MV-4-11 (cell line): Measurements from ENCODE around the gene GFY.

Source experiments
- DNase-seq: peaks from one replicate; lab custom pipeline; 2025; lab: John Stamatoyannopoulos, UW

Gene GFY

DNA sequence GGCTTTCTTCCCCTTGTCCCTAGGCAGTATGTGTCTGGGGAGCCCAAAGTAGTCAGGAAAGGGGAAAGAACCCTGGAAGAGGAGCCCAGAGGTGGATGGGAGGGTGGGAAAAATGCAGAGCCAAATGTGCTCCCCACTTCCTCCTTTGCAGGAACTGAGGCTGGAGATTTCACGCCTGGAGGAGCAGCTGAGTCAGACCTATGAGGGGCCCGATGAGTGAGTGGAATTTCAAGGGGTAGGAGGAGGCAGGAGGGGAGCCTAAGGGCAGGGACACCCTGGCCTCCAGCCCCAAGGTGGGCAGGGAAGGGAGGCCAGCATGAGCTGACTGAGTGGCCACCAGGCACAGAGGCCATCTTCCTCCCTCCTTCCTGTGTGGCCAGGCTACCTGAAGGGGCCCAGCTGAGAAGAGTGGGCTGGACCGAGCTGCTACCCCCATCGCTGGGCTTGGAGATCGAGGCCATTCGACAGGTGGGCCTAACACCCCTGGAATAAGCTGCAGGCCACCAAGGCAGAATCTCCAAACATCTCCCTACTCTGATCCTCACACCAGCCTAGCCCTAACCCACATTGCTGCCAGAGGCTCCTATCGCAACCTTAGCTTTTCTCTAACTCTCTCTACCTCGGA, 16.3 kb upstream of the GFY start:
- DNase-seq: peak; percentile 47

DNA sequence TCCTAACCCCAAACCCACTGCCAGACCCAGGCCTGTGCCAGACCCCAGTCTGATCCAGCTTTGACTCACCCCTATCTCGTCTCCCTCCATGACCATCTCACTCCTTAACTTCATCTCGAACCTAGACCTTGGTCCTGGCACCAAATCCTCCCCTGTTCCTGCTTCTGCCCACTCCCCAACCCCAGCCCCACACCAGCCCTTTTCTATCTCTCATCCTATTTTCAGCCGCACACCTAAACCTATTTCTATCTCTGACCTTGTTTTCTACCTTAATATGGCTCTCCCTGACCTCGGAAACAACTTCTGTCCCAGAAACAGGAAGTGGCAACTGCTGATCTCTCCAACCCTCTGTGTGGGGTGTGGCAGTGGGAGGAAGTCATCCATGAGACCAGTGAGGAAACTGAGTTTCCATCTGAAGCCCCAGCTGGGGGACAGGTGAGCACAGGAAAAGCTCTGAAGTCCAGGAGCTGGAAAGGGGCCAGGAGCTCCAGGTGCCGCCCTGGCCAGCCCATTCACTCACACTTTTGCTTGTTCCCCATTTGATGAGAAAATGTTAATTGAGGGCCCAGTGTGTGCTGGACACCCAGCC, 15.7 kb upstream of the GFY start:
- peak; percentile 85 for DNase-seq

DNA sequence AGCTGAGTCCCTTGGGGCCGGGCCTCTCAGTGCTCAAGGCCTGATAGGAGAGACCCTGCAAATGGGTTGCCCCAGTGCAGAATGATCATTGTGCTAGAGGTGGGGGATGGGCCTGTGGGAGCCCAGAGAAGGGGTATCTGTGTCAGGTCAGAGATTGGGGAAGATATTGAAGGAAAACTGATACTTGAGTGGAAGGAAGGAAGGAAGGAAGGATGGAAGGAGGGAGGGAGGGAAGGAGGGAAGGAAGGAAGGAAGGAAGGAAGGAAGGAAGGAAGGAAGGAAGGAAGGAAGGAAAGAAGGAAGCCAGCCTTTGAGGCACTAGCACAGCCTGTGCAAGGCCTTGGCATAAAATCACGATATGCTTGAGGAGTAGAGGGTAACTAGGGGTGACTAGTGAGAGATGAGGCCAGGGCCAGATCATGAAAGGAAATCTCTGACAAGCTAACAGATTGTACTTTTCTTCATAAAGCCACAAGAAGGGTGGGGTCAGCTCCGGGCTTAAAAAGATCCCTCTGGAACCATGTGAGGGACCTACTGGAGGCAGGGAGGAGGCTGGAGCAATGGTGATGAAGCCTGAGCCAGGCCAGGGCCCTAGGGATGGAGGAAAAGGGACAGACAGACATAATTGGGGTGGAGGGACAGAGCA, 13.4 kb upstream of the GFY start:
- no peak for DNase-seq

DNA sequence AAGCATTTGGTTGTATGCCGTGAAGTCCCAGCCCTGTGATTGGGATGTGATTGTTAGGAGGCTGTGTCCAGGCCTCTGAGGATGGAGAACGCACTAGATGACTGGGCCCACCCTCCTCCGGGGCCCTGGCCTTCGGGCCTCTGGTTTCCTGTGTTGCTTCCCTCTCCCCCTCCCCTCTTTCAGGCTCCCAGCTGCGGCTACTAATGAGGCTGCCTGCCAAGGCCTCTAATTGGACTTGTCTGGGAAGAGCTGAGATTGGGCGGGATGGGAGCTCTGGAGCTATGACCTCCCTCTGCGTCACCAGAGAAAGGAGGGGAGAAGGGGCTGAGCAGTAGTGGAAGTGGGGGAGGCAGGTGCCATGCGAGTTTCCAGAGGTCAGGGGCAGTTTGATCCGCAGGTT, 11.8 kb upstream of the GFY start:
- DNase-seq: no peak

DNA sequence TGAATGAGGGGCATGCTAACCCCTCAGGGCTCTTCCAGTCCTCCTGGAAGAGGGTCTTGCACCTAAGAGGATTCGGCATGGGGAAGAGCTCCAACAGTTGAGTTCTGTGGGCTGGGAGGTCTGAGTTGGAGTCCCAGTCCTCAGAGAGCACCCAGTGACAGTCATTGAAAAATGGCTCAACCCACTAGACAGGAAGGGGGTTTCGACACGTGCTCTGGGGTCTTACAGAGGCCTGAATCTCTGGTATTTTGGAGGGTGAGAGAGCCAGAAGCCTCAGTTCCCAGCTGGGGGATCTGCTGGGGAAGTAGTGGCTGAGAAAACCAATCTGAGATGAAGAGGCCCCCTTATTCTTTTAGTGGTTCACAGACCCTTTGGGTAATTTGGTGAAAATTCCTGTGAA, 10.9 kb upstream of the GFY start:
- no peak for DNase-seq

DNA sequence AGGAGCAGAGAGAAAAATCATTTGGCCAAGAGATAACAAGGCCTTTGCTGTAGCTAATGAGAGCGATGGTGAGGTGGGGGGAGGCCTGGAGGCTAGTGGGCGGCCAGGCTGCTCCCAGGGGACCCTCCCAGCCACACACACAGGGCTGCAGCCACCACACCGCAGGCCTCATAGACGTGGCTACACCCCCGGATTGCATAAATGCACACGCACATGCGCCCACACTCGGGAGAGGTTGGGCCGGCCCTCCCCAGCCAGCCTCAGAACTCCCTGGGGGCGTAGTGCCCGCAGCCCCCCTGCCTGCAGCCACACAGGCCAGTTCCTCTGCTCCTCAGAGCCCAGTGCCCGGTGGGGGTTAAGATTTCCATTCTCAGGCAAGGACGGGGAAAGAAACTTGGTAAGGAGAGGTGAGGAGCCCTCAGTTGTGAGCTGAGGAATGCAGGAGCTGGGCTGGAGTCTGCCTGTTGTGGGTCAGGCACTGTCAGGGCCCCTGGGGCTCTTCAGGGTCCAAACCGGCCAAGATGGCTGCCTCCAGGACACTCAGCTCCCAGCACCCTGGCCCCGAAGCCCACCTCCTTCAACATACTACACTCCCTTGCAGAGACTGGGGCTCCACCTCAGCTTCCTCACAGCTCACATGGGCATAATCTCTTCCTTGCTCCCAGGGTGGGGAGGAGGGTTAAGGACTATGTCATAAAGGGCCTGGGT, 9.9 kb upstream of the GFY start:
- peak; percentile 73 for DNase-seq

DNA sequence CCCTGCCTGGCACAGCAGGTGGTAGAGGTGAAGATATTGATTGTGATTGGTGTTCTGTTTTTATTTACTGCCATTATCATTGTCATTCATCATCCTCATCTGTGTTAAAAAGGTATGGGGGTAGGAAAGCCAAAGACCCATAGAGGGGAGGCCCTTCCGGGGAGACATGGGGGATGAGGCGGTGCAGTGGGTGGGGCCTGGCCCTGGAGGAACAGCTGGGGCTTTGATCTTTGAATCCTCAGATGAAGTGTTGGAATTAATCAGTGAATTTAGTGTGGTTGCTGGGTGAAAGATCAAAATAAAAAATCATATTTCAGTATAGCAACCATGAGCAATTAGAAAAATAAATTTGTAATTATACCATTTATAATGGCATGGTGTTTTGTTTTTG, 9.4 kb upstream of the GFY start:
- DNase-seq: no peak

DNA sequence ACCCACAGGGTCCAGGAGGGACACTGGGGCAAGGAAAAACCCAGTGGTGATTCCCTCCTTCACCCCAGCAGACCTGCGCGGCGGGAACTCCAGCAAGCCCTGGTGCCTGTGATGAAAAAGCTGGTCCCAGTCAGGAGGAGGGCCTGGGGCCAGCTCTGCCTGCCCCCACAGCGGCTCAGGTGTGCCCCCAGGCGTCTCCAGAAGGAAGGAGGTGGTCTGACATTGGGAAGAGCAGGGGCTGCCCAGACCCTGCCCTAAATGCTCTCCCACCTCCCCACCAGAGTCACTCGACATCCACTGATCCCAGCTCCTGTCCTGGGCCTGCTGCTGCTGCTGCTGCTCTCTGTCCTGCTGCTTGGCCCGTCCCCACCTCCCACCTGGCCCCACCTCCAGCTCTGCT, 8.1 kb upstream of the GFY start:
- DNase-seq: no peak

DNA sequence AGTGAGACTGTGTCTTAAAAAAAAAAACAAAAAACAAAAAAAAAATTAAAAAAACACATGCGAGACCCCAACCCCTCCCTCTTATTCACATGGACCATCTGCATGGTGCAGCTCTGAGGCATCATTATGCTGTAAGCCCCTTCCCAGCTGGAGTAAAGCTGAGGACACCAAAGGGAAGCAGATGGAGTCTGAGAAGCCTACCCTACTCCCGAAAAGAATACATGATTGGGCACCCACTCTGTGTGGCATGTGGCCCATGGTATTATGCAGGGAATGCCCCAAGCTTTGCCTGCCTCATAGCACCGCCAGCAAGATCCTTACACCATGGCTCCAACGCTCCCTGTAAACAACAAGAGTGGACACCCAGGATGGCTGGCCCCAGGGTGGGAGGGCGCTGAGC, 6.7 kb upstream of the GFY start:
- no peak for DNase-seq

DNA sequence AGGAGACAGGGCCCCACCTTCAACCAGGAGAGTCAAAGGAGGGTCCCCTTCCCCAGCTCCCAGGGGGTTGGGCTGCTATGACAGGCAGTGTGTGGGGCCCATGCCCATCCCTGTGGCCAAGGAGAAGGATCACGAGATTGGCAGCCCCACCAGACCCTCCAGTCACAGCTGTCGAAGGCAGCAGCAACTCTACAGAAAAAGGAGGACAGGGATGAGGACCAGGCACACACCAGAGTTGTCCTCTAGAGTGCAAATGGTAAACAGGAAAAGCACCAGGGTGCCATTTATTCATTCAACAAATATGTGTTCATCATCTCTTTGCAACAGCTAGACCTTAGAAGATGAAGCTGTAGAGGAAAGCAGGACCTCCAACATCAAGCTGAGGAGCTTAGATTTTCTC, 6.0 kb upstream of the GFY start:
- DNase-seq: no peak

DNA sequence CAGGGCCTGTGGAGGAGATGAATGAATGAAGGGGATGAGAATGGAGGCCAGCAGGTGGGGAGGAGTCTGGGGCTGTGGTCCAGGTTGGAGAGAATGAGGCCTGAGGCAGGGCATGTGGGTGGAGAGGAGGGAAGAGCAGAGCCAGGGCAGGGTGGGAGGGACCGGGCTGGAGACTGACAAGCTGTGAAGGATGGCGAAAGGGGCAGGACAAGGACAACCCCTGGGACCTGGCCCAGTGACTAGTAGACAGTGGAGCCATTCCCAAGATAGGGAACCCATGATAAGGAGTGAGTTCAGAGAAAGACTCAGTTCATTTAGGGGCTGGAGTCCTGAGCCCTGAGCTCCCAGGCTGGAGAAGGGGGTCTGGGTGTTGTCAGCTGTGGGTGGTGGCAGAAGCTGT, 5.0 kb upstream of the GFY start:
- DNase-seq: no peak

DNA sequence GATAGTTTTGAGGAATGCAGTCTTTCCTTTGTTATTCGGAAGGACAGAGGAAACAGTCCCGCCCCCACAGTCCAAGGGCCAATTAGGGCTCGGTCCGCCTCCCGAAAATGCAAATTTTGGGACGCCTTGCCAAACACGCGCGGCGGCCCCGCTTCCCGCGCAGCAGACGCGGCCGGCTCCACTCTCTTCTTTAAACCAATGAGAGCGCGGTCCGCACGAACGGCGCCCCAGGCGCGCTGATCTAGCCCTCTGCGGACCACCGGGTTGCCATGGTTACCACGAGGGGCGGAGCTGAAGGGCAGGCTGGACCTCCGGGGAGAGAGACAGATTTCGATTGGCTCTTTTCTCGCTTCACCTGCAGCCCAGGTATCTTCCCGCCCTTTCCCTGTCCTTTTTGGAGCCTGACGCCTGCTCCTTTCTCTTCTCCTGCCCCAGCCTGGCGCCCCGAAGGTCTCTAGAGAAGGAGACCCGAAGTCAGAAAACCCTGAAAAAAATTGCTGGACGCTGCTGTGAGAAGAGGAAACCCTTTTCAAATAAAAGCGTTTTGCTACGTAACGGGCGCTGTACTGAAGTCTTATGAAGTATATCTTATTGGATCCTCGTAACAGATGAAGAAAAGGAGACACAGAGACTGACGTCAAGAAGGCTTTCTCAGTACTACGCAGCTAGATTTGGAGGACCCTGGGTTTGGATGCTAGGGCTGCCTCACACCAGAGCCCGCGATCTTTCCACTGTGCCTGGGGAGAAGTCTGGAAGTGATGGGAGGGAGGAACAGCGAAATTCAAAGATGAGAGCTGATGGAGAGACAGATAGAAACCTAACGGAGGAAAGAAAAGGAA, 3.9 kb upstream of the GFY start:
- DNase-seq: peak; percentile 59

DNA sequence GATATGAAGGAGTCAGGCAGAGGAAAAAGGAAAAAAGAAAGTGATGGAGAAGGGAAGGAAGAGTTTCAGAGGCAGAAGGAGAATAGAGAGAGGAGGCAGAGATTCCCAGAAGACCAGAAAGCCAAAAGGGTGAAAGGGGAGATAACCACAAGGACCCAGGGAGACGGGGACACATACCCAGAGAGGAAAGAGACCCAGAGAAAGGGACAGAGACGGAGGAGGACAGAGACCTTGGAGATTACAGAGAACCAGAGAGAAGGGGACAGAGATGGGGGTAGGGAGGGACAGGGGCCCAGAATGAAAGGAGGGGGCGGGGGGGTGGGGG, 3.3 kb upstream of the GFY start:
- no peak for DNase-seq

DNA sequence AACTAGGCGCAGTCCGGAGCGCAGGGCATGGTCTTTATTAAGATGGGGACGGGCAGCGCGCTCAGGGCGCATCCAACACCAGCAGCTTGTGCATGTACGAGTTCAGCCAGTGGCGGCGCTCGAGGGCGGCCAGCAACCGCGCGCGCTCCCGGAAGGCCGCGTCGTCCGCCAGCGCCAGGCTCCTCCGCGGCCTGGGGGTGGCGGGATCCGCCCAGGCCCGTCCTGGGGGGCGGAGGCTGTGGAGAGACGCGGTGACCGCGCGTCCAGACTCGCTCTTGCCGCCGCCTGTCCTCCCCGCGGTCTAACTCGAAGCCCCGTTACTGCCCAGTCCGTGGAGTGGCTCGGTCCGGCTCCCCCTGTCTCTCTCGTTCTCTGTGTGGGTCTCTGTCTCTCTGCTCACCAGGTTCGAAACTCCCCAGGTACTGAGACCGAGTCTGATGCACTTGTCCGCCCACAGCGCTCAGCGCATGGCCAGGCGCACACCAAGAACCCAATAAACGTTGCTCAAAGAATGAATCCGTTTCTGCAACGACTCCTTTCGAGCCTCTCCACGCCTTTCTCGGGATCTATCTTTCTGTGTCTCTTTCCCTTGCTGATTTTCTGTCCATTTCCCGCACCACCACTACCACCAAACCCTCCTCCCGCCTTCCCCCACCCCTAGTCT, 2.6 kb upstream of the GFY start:
- no peak for DNase-seq

DNA sequence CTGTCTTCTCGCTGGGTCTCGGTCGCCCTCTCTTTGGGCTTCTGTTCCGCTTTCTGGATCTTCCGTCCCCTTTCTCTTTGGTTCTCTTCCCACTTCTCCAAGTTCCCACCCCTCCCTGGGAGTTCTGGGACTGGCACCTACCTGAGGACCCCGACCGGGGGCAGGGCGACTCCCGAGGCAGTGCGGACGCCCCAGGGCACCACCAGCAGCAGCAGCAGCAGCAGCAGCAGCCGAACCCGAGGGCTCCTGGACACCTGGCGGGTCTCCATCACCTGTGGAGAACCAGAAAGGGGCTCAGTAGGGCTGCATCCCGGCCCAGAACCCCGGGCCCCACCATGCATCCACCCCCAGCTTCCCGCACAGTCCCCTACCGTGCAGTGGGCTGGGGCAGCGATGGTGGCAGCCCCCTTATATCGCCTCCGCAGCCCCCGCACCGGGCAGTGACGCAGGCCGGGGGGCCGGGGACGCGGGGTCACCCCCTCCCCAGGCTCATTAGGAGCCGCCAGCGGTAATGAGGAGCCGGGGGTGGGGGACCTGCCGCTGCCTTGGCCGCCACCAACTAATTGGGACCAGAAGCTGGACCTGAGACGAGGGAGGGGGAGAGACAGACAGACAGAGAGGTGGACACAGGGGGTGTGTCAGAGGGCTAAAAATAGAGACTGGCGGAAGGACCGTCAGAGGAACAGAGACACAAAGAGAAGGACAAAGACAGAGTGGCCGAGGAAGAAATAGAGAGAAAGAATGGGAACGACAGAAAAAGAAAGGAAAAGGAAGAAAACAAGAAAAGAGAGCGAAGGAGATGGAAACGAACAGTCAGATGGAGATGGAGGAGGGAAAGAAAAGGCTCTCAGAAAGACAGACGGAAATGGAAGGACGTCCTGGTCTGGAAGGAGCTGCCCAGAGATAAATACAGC, 1.9 kb upstream of the GFY start, which contains the start of gene PTH2:
TSS of gene PTH2 (minus strand) at position 371 of the 914 bp plus-strand sequence. CDS start at position 269, 102 bp downstream.
- DNase-seq: no peak

DNA sequence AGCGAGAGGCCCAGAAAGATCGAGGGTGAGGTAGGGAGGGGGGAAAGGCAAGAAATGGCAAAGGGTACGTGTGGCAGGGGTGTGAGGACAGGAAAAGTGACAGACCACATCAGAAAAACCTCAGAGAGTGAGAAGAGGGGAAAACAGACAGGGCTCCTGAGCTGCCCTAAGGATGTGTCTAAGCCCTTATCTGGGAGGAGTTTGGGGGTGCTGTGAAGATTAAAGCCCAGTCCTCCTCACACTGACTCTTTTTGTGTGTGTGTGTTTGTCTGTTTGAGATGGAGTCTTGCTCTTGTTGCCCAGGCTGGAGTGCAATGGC, 1.2 kb upstream of the GFY start:
- no peak for DNase-seq

DNA sequence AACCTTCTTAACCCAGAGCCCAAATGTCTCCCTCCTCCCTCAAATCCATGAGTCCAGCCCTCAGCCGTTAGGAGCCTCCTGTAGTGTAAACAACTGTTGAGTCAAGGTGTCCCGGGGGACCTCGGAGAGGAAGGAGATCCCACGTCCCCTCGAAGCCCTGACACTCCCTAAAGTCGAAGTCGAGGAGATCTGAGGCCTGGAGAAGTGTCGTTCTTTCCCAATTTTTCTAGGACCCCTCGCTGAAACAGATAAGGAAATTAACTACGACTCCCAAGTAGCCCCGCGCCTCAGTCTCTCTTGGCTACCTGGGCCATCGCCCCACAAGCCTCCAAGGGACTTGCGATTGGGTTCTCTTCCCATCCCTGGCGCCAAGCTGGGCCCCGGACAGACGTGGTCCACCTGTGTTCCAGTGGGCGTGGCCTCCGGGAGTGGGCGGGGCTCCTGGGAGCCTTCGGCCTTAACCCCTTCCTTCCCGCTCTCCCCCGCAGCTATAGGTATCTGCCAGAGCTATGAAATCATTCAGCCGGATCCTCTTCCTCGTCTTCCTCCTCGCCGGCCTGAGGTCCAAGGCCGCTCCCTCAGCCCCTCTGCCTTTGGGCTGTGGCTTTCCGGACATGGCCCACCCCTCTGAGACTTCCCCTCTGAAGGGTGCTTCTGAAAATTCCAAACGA, 869 bp downstream of the GFY start:
- no peak for DNase-seq

DNA sequence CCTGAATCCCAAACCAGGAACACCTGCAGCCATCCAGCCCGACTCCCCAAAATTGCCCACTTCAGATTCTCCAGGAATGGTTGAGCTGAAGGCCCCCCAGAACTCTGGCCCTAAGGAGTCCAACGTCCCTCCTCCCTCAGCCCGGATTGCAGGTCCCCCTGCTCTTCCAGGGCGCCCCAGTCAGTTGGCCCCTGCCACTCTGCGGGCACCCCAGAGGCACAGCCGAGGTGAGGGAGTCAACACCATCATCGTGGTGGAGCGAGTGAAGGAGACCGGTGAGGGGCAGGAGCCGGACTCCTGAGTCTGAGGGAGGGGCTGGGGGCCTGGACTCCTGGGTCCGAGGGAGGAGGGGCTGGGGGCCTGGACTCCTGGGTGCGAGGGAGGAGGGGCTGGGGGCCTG, 2.2 kb downstream of the GFY start:
- no peak for DNase-seq

DNA sequence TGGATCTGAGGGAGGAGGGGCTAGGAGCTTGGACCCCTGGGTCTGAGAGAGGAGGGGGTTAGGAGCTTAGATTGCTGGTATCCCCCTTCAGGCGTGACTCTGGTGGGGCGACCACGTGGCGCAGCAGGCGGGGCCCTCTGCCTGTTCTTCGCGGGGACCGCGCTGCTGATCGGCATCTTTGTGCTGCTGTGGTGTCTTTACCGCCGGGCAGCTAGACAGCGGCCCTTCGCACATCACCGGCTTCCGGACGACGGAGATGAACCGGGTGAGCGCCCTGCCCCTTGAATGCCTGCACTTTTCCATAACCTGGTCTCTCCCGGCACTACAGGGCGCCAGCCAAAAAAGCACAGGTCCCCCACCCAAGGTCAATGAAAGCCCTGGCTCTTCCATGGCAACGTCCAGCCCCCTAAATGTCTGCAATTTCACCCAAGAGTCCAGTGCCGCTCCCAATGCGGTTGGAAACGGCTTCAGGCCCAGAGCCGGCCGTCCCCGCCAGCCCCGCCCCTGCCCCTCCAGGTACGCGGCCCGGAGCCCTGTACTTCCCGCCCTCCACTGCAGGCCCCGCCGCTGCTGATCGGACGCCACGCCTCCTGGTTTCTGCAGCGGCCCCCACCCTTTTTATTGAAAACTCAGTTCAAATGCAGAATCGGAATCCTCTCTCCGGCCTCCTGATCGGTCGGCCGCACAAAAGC, 2.8 kb downstream of the GFY start:
- DNase-seq: no peak
